SH-SY5Y (cell line): ENCODE data around the gene GRK1.

ENCODE experiments used
- GATA2 ChIP-seq: IDR thresholded peaks from 2 replicates; pipeline ENCODE4 v1.6.1; 2011; ENCODE audit warnings: mild to moderate bottlenecking, low read depth, low read length
- GATA3 ChIP-seq: IDR thresholded peaks from 2 replicates; pipeline ENCODE4 v1.6.1; 2011; ENCODE audit warnings: low read depth, mild to moderate bottlenecking, low read length, moderate library complexity

GRCh38 chr13:113762538-113762937 is 95.5 kb downstream of the GRK1 start:
- no peak for TF ChIP-seq GATA2
- no peak for TF ChIP-seq GATA3
